ENCODE results near the gene INSRR. TPM values are rescaled to one million over a fixed set of nuclear protein-coding genes. Genes with fewer than 3 reads are reported as not detected.

Gene INSRR
- total and polyA plus RNA-seq, 8 donors: 0.03 to 0.06 (median 0.04) TPM; not detected in 4

DNA sequence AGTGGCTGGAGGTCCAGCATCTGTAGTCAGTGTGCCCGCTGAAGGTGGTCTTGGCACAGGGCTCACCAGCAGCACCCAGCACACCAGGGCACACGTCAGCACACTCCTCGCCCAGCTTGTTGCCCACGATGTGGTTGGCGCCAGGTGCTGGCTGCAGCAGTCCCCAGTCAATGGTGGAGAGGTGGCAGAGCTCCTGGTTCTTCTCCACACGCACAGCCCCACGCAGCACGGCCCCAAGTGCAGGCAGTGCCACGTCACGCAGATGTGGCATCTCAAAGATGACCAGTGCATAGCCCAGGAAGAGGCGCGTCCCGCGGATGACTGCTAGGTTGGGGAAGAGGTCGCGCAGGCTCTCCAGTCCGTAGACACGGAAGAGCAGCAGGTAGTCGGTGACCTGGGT is 5.2 kb downstream of the INSRR start:
- H3K4me3 ChIP-seq: no peak overlapping the region
- H3K27ac ChIP-seq: no peak overlapping the region
- H3K27me3 ChIP-seq: peaks cover 16 to 66% of the 10 kb centered on the region in 2 donors
- TF ChIP-seq, protein P1, sequence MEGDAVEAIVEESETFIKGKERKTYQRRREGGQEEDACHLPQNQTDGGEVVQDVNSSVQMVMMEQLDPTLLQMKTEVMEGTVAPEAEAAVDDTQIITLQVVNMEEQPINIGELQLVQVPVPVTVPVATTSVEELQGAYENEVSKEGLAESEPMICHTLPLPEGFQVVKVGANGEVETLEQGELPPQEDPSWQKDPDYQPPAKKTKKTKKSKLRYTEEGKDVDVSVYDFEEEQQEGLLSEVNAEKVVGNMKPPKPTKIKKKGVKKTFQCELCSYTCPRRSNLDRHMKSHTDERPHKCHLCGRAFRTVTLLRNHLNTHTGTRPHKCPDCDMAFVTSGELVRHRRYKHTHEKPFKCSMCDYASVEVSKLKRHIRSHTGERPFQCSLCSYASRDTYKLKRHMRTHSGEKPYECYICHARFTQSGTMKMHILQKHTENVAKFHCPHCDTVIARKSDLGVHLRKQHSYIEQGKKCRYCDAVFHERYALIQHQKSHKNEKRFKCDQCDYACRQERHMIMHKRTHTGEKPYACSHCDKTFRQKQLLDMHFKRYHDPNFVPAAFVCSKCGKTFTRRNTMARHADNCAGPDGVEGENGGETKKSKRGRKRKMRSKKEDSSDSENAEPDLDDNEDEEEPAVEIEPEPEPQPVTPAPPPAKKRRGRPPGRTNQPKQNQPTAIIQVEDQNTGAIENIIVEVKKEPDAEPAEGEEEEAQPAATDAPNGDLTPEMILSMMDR (IDR thresholded peaks at IDR 0.05): no peak
- ATAC-seq (no peak), DNase-seq (no peak)
- intact Hi-C loops (cut with DNase I): no loop called here
- H3K4me1 ChIP-seq: peaks cover 0 to 3% of the 10 kb centered on the region in 2 donors
- H3K9me3 ChIP-seq: no peaks in the 10 kb centered on the region
- H3K36me3 ChIP-seq: no peaks in the 10 kb centered on the region

DNA sequence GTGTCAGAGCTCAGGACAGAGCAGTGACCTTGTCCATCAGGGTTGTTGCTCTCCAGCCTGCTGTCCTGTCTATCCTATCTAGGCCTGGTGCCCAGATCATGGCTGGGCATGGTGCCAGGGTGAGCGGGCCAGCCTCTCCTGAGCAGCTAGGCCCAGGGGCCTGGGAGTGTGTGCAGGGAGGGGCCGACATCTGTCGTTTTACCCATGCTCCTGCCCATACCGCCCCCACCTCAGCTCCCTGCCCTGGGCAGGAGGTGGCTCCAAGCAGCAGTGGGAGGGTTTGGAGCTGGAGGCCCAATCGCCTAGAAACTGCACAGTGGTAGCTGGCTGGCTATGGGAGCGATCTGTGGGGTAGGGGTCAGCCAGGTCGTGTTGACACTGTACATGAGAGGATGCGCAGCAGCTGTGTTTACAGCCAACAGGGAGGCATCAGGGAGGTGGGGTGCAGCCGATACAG is 6.5 kb downstream of the INSRR start:
- TF ChIP-seq, protein P1 (IDR thresholded peaks at IDR 0.05): no peak
- peaks cover 12 to 66% of the 10 kb centered on the region in 2 donors for H3K27me3 ChIP-seq
- no peak overlapping the region for H3K27ac ChIP-seq
- H3K4me1 ChIP-seq: peaks cover 0 to 5% of the 10 kb centered on the region in 2 donors
- H3K36me3 ChIP-seq: no peaks in the 10 kb centered on the region
- DNase-seq: peak in 1 of 4 donors; percentile 39
- no peak overlapping the region for H3K4me3 ChIP-seq
- intact Hi-C loops (cut with DNase I): no loop called here
- H3K9me3 ChIP-seq: no peaks in the 10 kb centered on the region
- peak; percentile 23 for ATAC-seq

DNA sequence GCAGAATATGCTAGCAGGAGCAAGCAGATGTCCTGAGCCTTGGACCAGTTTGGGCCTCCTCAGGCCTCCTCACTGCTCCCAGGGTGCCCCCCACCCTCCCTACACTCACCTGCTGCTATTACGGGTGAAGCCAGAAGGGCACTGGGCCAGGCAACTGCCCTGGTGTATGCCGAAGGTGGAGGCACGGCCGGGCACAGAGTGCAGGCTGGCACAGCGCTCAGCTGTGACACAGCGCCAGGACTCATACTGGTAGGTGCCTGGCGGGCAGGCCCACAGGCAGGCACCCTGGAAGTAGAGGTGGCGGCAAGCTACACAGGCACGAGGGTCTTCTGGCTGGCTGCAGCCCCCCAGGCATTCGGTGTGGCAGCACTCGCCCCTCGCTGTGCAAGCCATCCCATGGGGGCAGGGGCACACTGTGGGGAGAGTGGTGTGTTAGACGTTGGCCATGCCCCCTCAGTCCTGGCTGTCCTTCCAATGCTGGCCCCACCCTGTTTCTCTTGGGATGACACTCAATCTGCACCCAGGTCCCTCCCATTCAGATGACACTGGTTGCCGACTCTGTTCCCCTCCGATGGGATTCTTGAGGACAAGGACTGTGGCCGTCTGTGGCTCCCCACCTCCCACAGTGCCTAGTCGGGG is 7.0 kb downstream of the INSRR start:
- intact Hi-C loops (cut with DNase I): no loop called here
- Histone ChIP-seq H3K4me3 (no peak overlapping the region), H3K27me3 (peaks cover 12 to 66% of the 10 kb centered on the region in 2 donors), H3K9me3 (no peaks in the 10 kb centered on the region), H3K36me3 (no peaks in the 10 kb centered on the region), H3K27ac (no peak overlapping the region), H3K4me1 (peaks cover 0 to 5% of the 10 kb centered on the region in 2 donors)
- TF ChIP-seq, protein P1 (IDR thresholded peaks at IDR 0.05): no peak
- DNase-seq (no peak), ATAC-seq (no peak)

DNA sequence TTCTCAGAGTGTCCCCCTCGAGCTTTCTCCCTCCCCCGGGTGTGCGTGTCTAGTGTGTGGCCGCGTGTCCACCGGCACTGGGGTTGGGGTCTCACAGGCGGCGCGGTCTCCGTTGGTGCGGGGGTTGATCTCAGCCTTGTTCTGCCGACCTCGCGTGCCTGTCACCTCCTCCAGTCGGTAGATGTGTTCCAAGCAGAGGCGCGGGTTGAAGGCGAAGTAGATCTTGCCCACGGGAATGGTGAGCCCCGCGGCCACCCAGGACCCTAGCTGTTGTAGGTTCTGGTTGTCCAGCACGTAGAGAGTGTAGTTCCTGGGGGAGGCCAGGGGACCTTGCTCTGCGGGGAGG is 9.8 kb downstream of the INSRR start:
- Histone ChIP-seq H3K27me3 (peaks cover 36 to 86% of the 10 kb centered on the region in 2 donors), H3K4me1 (peaks cover 5 to 11% of the 10 kb centered on the region in 2 donors), H3K27ac (no peak overlapping the region), H3K36me3 (no peaks in the 10 kb centered on the region), H3K9me3 (no peaks in the 10 kb centered on the region), H3K4me3 (no peak overlapping the region)
- TF ChIP-seq, protein P1 (IDR thresholded peaks at IDR 0.05): no peak
- no peak for ATAC-seq
- intact Hi-C loops (cut with DNase I): no loop called here
- DNase-seq: no peak

DNA sequence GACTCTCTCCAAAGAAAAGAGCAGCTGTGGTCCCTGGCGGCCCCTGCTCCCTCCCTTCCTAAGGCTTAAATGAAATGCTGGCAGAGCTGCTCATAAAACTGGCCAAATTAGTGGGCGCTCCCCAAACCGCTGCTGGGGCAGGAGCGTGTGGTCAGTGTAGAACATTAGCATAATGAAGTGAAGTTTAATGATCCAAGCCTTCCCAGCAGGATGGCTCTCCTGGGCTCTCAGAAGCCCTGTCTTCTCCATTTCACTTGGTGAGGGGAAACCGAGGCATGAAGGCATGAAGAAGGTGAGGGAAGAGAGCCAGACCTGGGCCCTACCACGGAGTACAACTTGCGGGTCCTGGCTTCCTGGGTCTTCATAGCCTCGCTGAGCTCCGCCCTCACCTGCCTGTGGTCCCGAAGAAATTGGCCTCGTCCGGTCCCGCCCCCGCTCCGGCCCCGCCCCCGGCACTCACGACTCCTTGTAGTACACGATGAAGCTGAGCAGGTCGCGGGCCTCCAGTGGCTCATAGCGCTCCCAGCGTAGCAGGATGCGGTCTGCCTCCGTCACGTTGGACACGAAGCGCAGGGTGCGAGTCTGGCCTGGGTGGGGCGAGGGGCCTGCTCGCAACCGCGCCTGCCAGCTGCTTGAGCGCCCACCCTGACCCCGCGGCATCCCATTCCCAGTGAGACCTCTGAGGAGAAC is 10.3 kb downstream of the INSRR start:
- no peak for DNase-seq
- intact Hi-C loops (cut with DNase I): no loop called here

More for the DNA sequence above, 10.3 kb downstream of the INSRR start:
- Histone ChIP-seq H3K27ac (no peak overlapping the region), H3K4me1 (peaks cover 5 to 11% of the 10 kb centered on the region in 2 donors), H3K9me3 (no peaks in the 10 kb centered on the region), H3K4me3 (no peak overlapping the region), H3K36me3 (no peaks in the 10 kb centered on the region), H3K27me3 (peaks cover 41 to 91% of the 10 kb centered on the region in 2 donors)
- TF ChIP-seq, protein P1 (IDR thresholded peaks at IDR 0.05): no peak
- peak; percentile 65 for ATAC-seq
